HK-2 (cell line): ENCODE data around the gene CDH2.

ENCODE experiments used
- DNase-seq: peaks from one replicate; pipeline ENCODE4 v3.0.0-alpha.2; 2018; ENCODE audit not compliant: unreplicated experiment

CDH2 gene

GRCh38 chr18:27995770-27996502 lies 181.0 kb downstream of the CDH2 start:
- no peak for DNase-seq

- no peak for DNase-seq
Observed at GRCh38 chr18:27994571-27994970, 182.4 kb downstream of the CDH2 start.

GRCh38 chr18:27991391-27991790 lies 185.5 kb downstream of the CDH2 start:
- no peak for DNase-seq

- no peak for DNase-seq
Observed at GRCh38 chr18:27985832-27986231, 191.1 kb downstream of the CDH2 start.

GRCh38 chr18:27983780-27984179 lies 193.2 kb downstream of the CDH2 start:
- no peak for DNase-seq

- DNase-seq = no peak
Observed at GRCh38 chr18:27976806-27977408, 200.0 kb downstream of the CDH2 start.

- DNase-seq = no peak
Observed at GRCh38 chr18:27970321-27970720, 206.6 kb downstream of the CDH2 start.

- no peak for DNase-seq
Observed at GRCh38 chr18:27969206-27969605, 207.7 kb downstream of the CDH2 start.

- DNase-seq = no peak
Observed at GRCh38 chr18:27967913-27968824, 208.8 kb downstream of the CDH2 start.

GRCh38 chr18:27966881-27967280 lies 210.0 kb downstream of the CDH2 start:
- DNase-seq = no peak

- no peak for DNase-seq
Observed at GRCh38 chr18:27964811-27965210, 212.1 kb downstream of the CDH2 start.

- DNase-seq = no peak
Observed at GRCh38 chr18:27959101-27959500, 217.8 kb downstream of the CDH2 start.

- DNase-seq = no peak
Observed at GRCh38 chr18:27956001-27956640, 220.8 kb downstream of the CDH2 start.

GRCh38 chr18:27954226-27954625 lies 222.7 kb downstream of the CDH2 start:
- DNase-seq = no peak

- DNase-seq = no peak
Observed at GRCh38 chr18:27952741-27953140, 224.2 kb downstream of the CDH2 start.

GRCh38 chr18:27950648-27951228 lies 226.2 kb downstream of the CDH2 start:
- no peak for DNase-seq

- no peak for DNase-seq
Observed at GRCh38 chr18:27948986-27949385, 227.9 kb downstream of the CDH2 start.

- no peak for DNase-seq
Observed at GRCh38 chr18:27942706-27943105, 234.2 kb downstream of the CDH2 start.

GRCh38 chr18:27931535-27931934 lies 245.4 kb downstream of the CDH2 start:
- DNase-seq = no peak

GRCh38 chr18:27922780-27923179 lies 254.2 kb downstream of the CDH2 start:
- no peak for DNase-seq

- peak; percentile 47 for DNase-seq
Observed at GRCh38 chr18:27921904-27922751, 254.8 kb downstream of the CDH2 start.
